Body of pancreas (tissue), 4 donors: ENCODE measurements around the gene GADD45B. TPM values are rescaled to one million over a fixed set of nuclear protein-coding genes. Genes with fewer than 3 reads are reported as not detected.

Source experiments
- ATAC-seq: fragments of 150-250 bp; one replicate; pipeline ENCODE4 v1.9.1; 2016
- DNase-seq, 4 donors: peaks; one replicate each; pipeline ENCODE4 v3.0.0-alpha.2; 2019
- H3K27ac ChIP-seq, 4 donors: fragments of 200-600 bp; sonication (generic); 1 replicate in 3 of 4; 2 replicates in 1 of 4; pipeline versions ENCODE4 v1.5.1 to v1.6.1; 2016 to 2019; ENCODE audit warnings: mild to moderate bottlenecking in 1 of 4, mixed read lengths in 1 of 4, moderate library complexity in 1 of 4
- H3K27me3 ChIP-seq, 2 donors: fragments of 200-600 bp; sonication (generic); one replicate each; pipeline ENCODE4 v1.6.0; 2016; ENCODE audit warnings: mild to moderate bottlenecking in 1 of 2
- H3K36me3 ChIP-seq, 2 donors: fragments of 200-600 bp; sonication (generic); replicated peaks in 1 of 2; 2 replicates each; pipeline ENCODE4 v1.5.1; 2016; ENCODE audit warnings: low read depth in 2 of 2; ENCODE audit not compliant: insufficient read depth in 1 of 2
- H3K4me1 ChIP-seq: fragments of 200-600 bp; sonication (generic); one replicate; pipeline ENCODE4 v1.6.0; 2016
- H3K4me3 ChIP-seq, 2 donors: fragments of 200-600 bp; sonication (generic); 1 replicate in 1 of 2; 2 replicates in 1 of 2; pipeline ENCODE4 v1.5.1; 2016 to 2019
- H3K9me3 ChIP-seq, 3 donors: fragments of 200-600 bp; sonication (generic); 1 replicate in 2 of 3; 2 replicates in 1 of 3; pipeline ENCODE4 v1.5.1; 2016
- CTCF ChIP-seq, 7 experiments: fragments of 450-650 bp in 4 of 7; fragments of 200-600 bp in 3 of 7; sonication (generic) in 3 of 7; IDR thresholded peaks; one replicate each; pipeline ENCODE4 v1.5.1; 2016 to 2019; ENCODE audit warnings: antibody characterized with exemption in 7 of 7
- POLR2A ChIP-seq, 3 donors: fragments of 450-650 bp; IDR thresholded peaks; one replicate each; pipeline ENCODE4 v1.6.1; 2016; ENCODE audit warnings: antibody characterized with exemption in 3 of 3, mild to moderate bottlenecking in 2 of 3
- WGBS, 2 donors: methylation state at CpG; one replicate each; pipeline ENCODE4 v1.1.5; 2017; 5-methylcytosine and 5-hydroxymethylcytosine counted together
- intact Hi-C: fragments of 100-400 bp; cut with DNase I; formaldehyde crosslinking; loops from one replicate; pipeline ENCODE4 v1.15.1; 2023
- total RNA-seq, 2 donors: library from RNA; depleted of rRNA; stranded (reverse); fragments of >200 nt; gene quantifications; one replicate each; pipeline ENCODE4 v1.1.0, GENCODE V29; 2016

GADD45B gene
- total RNA-seq, 2 donors from 2014 or later, result 68.0 to 84.7 TPM

- no peak overlapping the region for H3K4me3 ChIP-seq
- no peak for ATAC-seq
- intact Hi-C loops, result no loop called here
- H3K36me3 ChIP-seq, result no peaks in the 10 kb centered on the region
- no peaks in the 10 kb centered on the region for H3K9me3 ChIP-seq
- H3K27me3 ChIP-seq, result no peaks in the 10 kb centered on the region
- TF ChIP-seq CTCF (IDR thresholded peaks at IDR 0.05) (no peak), POLR2A (IDR thresholded peaks at IDR 0.05) (no peak)
- 77 to 86% methylated on average over 10 to 35 of the region's 37 CpGs for WGBS, 2 donors
- no peak for DNase-seq
- peak overlapping the region in 1 of 4 donors; percentile 99 for H3K27ac ChIP-seq
- peaks cover 41% of the 10 kb centered on the region for H3K4me1 ChIP-seq
Observed at GRCh38 chr19:2428756-2429711, 46.9 kb upstream of the GADD45B start.

GRCh38 chr19:2429917-2430535, 45.9 kb upstream of the GADD45B start:
- intact Hi-C loops, result no loop called here
- H3K36me3 ChIP-seq, result no peaks in the 10 kb centered on the region
- H3K27ac ChIP-seq, result no peak overlapping the region
- H3K4me3 ChIP-seq, result no peak overlapping the region
- DNase-seq (no peak), ATAC-seq (no peak)
- H3K9me3 ChIP-seq, result no peaks in the 10 kb centered on the region
- H3K27me3 ChIP-seq, result no peaks in the 10 kb centered on the region
- WGBS, 2 donors, result 85 to 87% methylated on average over 25 of the region's 25 CpGs
- H3K4me1 ChIP-seq, result peaks cover 31% of the 10 kb centered on the region
- TF ChIP-seq CTCF (IDR thresholded peaks at IDR 0.05), result no peak
- no peak for TF ChIP-seq POLR2A (IDR thresholded peaks at IDR 0.05)

GRCh38 chr19:2431318-2432055, 44.4 kb upstream of the GADD45B start:
- Histone ChIP-seq H3K36me3 (no peaks in the 10 kb centered on the region), H3K9me3 (no peaks in the 10 kb centered on the region), H3K4me1 (peaks cover 16% of the 10 kb centered on the region), H3K27ac (no peak overlapping the region), H3K4me3 (no peak overlapping the region), H3K27me3 (no peaks in the 10 kb centered on the region)
- DNase-seq, result no peak
- intact Hi-C loops, result no loop called here
- no peak for ATAC-seq
- TF ChIP-seq CTCF (IDR thresholded peaks at IDR 0.05) (no peak), POLR2A (IDR thresholded peaks at IDR 0.05) (no peak)
- 93 to 95% methylated on average over 22 to 27 of the region's 37 CpGs for WGBS, 2 donors

- 93 to 98% methylated on average over 11 to 24 of the region's 25 CpGs for WGBS, 2 donors
- no peaks in the 10 kb centered on the region for H3K9me3 ChIP-seq
- no peak overlapping the region for H3K4me3 ChIP-seq
- DNase-seq (no peak), ATAC-seq (no peak)
- intact Hi-C loops, result no loop called here
- H3K27ac ChIP-seq, result no peak overlapping the region
- peaks cover 9% of the 10 kb centered on the region for H3K4me1 ChIP-seq
- no peaks in the 10 kb centered on the region for H3K36me3 ChIP-seq
- TF ChIP-seq CTCF (IDR thresholded peaks at IDR 0.05) (no peak), POLR2A (IDR thresholded peaks at IDR 0.05) (no peak)
- H3K27me3 ChIP-seq, result no peaks in the 10 kb centered on the region
Observed at GRCh38 chr19:2432131-2432848, 43.6 kb upstream of the GADD45B start.
